PC-3 (cell line): ENCODE data around the gene KHNYN.

ENCODE experiments used
- CTCF ChIP-seq: fragments of 300-600 bp; sonication (generic); conservative IDR thresholded peaks from 2 replicates; pipeline ENCODE4 v1.5.1; 2017; ENCODE audit warnings: antibody characterized with exemption, low read depth, mild to moderate bottlenecking, low read length
- EZH2 ChIP-seq: fragments of 300-600 bp; sonication (generic); IDR thresholded peaks from one replicate; pipeline ENCODE4 v1.6.1; 2017; ENCODE audit warnings: antibody characterized with exemption, mild to moderate bottlenecking, low read length; ENCODE audit not compliant: unreplicated experiment

- TF ChIP-seq CTCF, result no peak
- no peak for TF ChIP-seq EZH2
These were observed 40.4 kb upstream of the KHNYN start for GRCh38 chr14:24389226-24389848.
